Tibial nerve (tissue), 4 donors: Measurements from ENCODE around the gene SPOCK1.

ENCODE experiments used
- CTCF ChIP-seq, 5 experiments: fragments of 200-600 bp in 3 of 5; fragments of 450-650 bp in 2 of 5; sonication (generic) in 3 of 5; IDR thresholded peaks; one replicate each; pipeline ENCODE4 v1.5.1; 2016 to 2019; ENCODE audit warnings: antibody characterized with exemption in 5 of 5, mild to moderate bottlenecking in 3 of 5, moderate library complexity in 2 of 5
- EP300 ChIP-seq, 2 donors: sonication (generic); formaldehyde crosslinking; IDR thresholded peaks; one replicate each; pipeline ENCODE4 v1.6.1; 2017; ENCODE audit warnings: antibody characterized with exemption in 2 of 2, mild to moderate bottlenecking in 1 of 2
- POLR2A ChIP-seq, 2 donors: fragments of 450-650 bp; IDR thresholded peaks; one replicate each; pipeline ENCODE4 v1.6.1; 2017; ENCODE audit warnings: antibody characterized with exemption in 2 of 2, mild to moderate bottlenecking in 2 of 2, moderate library complexity in 2 of 2

- TF ChIP-seq POLR2A (IDR thresholded peaks at IDR 0.05) (no peak), CTCF (IDR thresholded peaks at IDR 0.05) (no peak), EP300 (IDR thresholded peaks at IDR 0.05) (no peak)
Measured at GRCh38 chr5:137158691-137159090, 340.4 kb downstream of the SPOCK1 start.
